ENCODE data around the gene TC2N.

TC2N gene

DNA sequence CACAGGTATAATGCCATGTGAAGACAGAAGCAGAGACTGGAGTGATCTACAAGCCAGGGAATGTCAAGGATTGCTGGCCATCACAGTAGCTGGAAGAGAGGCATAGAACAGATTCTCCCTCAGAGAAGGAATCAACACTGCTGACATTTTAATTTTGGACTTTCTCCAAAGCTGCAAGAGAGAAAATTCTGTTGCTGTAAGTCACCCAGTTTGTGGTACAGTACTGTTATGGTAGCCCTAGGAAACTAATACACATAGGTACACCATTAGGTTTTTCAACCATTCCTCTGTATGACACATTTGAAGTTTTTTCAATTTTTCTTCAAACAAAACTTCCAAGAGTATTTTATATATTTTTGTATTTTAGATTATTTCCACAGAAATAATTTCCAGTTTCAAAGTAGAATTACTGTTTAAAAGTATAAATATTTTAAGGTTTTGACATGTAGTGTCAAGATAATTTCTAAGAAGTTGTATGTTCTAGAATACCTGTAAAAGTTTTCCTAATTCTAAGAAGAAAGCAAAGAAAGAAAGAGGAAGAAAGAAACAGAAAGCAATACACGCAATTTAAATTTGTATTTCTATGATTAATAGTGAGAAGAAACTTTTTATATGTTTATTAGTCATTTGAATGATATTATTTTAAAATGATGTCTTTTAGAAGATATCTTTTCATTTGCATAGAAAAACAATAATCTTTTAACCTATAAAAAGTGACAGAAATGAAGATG, 70.6 kb downstream of the TC2N start:
- ATAC-seq: no peak
- no peaks in the 10 kb centered on the region for H3K27me3 Mint-ChIP-seq
- no peaks in the 10 kb centered on the region for H3K4me1 Mint-ChIP-seq

DNA sequence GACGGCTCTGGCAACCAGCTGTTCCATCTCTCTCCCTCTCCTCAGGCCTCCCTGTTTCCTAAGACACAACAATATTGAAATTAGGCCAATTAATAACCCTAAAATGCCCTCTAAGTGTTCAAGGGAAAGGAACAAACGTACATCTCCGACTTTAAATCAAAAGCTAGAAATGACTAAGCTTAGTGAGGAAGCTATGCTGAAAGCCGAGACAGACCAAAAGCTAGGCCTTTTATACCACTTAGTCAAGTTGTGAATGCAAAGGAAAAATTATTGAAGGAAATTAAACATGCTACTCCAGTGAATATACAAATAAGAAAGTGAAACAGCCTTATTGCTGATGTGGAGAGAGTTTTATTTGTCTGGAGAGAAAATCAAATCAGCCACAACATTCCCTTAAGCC, 73.6 kb downstream of the TC2N start:
- no peaks in the 10 kb centered on the region for H3K27me3 Mint-ChIP-seq
- peaks cover 3% of the 10 kb centered on the region for H3K9me3 Mint-ChIP-seq
- H3K36me3 Mint-ChIP-seq: peaks cover 19% of the 10 kb centered on the region
- ATAC-seq: no peak
- H3K4me3 Mint-ChIP-seq: no peak overlapping the region
- no peaks in the 10 kb centered on the region for H3K4me1 Mint-ChIP-seq
- H3K27ac Mint-ChIP-seq: no peak overlapping the region

More for the DNA sequence above, 70.6 kb downstream of the TC2N start:
- peaks cover 3% of the 10 kb centered on the region for H3K9me3 Mint-ChIP-seq
- H3K27ac Mint-ChIP-seq: no peak overlapping the region
- H3K4me3 Mint-ChIP-seq: no peak overlapping the region
- H3K36me3 Mint-ChIP-seq: peaks cover 19% of the 10 kb centered on the region

DNA sequence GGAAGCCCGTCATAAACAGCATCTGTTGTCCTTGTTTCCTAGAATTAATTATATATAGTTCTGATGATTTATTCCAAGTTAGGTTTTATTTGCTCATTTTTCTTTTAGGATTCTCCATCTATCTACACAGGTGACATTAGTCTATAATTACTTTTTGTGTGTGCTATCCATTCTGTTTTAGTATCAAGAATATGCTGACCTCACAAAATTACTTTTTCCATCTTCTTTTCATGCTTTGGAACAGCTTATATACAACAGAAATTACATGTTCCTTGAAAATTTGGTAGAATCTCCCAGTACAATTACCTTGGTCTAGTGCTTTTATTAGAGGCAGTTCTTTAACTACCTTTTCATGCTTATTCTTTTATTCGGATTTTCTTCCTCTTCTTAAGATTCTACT, 81.1 kb downstream of the TC2N start:
- no peaks in the 10 kb centered on the region for H3K9me3 Mint-ChIP-seq
- peaks cover 19% of the 10 kb centered on the region for H3K36me3 Mint-ChIP-seq
- no peak for ATAC-seq
- no peak overlapping the region for H3K27ac Mint-ChIP-seq
- no peaks in the 10 kb centered on the region for H3K27me3 Mint-ChIP-seq
- H3K4me1 Mint-ChIP-seq: no peaks in the 10 kb centered on the region
- no peak overlapping the region for H3K4me3 Mint-ChIP-seq

DNA sequence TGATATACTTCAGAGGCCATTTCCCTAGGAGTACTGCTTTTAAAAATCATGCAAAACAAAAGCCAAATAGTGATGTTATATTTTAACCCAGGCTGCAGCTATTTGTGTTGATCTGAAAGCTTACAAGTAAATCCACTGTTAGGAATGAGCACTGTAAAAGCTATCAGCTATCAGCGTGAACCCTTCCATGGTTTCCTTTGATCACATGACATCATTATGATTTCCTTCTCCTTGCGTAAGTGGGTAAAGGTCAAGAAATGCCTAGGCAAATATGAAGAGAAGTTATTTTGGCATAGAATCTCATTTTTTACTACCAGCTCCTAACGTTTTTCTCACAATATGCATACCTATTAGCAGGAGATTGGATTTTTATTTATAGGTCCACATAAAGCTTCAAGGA, 86.9 kb downstream of the TC2N start:
- Mint-ChIP-seq H3K9me3 (no peaks in the 10 kb centered on the region), H3K4me1 (no peaks in the 10 kb centered on the region), H3K27me3 (no peaks in the 10 kb centered on the region), H3K27ac (no peak overlapping the region), H3K4me3 (no peak overlapping the region), H3K36me3 (peaks cover 7% of the 10 kb centered on the region)
- ATAC-seq: no peak

DNA sequence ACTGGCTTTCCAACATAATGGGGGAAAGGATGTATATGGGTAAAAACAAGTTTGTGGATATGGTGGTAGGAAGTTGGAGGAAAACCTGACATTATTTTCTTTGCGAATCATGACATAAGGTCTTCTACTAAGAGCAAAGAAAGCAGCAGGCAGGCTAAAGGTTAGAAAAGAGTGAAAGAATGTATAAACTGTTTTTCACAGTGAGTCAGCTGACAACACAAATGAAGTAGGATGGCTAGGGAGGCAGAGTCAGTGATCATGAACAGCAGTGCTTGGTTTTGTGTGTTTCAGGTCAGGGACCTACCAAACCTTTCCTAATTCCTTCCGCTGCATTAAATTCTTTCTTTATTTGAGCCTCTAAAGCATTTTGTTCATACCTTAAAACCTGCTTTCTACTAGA, 89.1 kb downstream of the TC2N start:
- Mint-ChIP-seq H3K27ac (no peak overlapping the region), H3K36me3 (peaks cover 7% of the 10 kb centered on the region), H3K4me1 (peaks cover 18% of the 10 kb centered on the region), H3K27me3 (no peaks in the 10 kb centered on the region), H3K9me3 (no peaks in the 10 kb centered on the region), H3K4me3 (no peak overlapping the region)
- no peak for ATAC-seq

DNA sequence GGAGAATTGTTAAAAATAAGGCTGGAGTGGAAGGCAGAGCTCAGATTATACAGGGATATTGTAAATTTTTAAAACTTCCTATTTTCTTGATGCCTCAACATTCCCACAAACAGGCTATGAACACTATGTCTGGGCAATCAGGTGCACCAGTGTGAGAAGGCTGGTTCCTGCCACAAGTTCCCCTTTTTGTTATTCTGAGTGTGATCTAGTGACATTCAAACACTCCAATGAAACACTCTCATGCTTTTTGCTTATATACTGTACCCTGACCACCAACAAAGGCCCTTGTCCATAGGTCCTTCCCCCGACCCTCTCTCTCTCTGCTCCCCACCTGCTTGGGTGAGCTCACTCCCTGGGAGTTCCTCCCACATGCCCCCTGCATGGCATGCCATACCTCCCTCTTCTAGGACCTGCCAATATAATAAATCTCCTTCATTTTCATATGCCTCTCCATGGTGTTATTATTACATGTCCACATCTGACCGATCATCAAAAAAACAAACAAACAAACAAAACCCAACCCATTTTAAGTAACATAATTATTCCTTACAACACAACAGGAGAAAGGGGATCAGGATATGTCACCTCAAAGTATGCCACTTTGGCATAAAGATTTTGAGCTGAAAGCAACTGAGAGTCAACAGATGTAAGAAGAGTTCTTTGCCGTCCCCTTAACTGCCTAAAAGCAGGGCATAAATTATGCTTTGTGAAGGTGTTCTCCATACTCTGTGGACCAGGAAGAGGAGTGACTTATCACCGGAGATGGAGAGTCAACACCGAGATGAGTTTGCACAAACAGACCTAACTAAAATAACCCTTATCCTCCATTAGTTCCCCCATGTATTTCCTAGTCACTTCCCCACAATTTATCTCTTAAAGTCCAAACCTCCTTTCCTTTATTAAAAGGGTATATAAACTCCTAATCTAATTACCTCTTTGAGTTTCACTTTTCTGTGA, 92.9 kb downstream of the TC2N start:
- H3K4me3 Mint-ChIP-seq: no peak overlapping the region
- H3K27me3 Mint-ChIP-seq: no peaks in the 10 kb centered on the region
- peak overlapping the region; percentile 34 for H3K27ac Mint-ChIP-seq
- peaks cover 18% of the 10 kb centered on the region for H3K4me1 Mint-ChIP-seq
- no peaks in the 10 kb centered on the region for H3K9me3 Mint-ChIP-seq
- no peaks in the 10 kb centered on the region for H3K36me3 Mint-ChIP-seq
- ATAC-seq: peak; percentile 89

DNA sequence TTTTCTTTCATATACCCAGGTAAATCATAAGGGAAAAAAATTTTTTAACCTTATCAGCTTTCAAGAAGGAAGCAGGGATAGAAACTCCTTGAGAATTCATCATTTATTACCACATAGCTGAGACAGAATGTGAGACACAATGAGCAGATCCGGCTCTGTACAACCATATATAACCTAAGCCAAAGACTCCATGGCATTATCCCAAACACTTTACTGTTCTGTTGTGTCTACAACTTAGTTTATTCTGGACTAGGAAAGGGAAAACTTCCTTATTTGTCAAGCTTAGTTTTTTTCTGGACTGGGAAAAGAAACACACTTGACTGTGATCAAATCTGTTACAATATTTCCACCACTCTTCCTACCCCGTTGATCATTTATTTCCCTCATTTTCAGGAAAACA, 97.2 kb downstream of the TC2N start:
- ATAC-seq: no peak
- peaks cover 16% of the 10 kb centered on the region for H3K4me1 Mint-ChIP-seq
- no peaks in the 10 kb centered on the region for H3K27me3 Mint-ChIP-seq
- no peaks in the 10 kb centered on the region for H3K9me3 Mint-ChIP-seq
- H3K27ac Mint-ChIP-seq: no peak overlapping the region
- H3K36me3 Mint-ChIP-seq: no peaks in the 10 kb centered on the region
- no peak overlapping the region for H3K4me3 Mint-ChIP-seq

DNA sequence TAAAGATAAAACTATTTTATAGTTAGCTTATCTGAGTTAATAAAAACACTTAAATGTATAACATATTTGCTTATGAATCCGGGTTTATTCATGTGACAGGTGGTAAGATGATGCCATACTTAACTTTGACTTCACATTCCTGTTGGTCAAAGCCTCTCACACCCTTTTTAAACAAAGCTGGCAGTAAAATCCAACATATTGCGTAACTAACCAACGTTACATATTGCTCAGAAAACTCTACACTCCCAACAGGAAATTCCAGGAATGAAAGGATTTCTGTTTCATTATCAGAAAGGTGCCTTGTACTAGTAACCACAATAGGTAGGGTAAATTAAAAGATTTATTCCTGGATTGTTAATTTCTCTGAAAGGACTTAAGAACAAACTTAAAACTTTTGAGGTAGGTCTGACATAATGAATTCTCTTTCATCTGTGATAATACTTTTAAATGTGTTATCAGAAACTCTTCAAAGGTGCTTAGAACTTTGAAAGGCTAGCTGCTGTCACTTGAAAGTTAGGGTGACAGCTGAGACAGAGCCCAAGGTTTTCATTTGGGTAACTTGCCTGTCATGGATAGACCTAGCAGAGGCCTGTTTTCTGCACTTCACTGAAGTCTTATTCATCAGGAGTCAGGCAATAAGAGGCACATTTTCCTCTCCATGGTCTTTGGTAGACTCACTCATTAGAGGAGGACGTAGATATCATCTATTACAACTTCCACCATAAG, 111.6 kb downstream of the TC2N start:
- H3K4me1 Mint-ChIP-seq: no peaks in the 10 kb centered on the region
- peaks cover 6% of the 10 kb centered on the region for H3K36me3 Mint-ChIP-seq
- peaks cover 37% of the 10 kb centered on the region for H3K27me3 Mint-ChIP-seq
- no peak overlapping the region for H3K27ac Mint-ChIP-seq
- peaks cover 3% of the 10 kb centered on the region for H3K9me3 Mint-ChIP-seq
- no peak overlapping the region for H3K4me3 Mint-ChIP-seq
- ATAC-seq: no peak

DNA sequence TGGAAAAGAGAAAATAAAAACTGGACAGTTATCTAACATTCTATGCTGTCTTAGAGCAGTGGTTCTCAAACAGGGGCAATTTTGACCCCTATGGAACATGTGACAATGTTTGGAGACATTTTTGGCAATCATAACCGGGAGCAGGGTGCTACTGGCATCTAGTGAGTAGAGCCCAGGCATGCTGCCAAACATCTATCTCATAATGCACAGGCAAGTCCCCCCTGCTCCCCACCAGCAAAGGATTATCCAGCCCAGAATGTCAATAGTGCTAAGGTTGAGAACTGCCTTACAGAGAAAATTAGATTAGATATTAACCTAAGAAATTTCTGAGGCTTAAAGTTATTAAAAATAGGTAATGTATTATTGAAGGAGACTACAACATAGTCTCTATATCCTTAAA, 112.5 kb downstream of the TC2N start:
- no peak overlapping the region for H3K4me3 Mint-ChIP-seq
- H3K36me3 Mint-ChIP-seq: no peaks in the 10 kb centered on the region
- peaks cover 44% of the 10 kb centered on the region for H3K27me3 Mint-ChIP-seq
- no peak overlapping the region for H3K27ac Mint-ChIP-seq
- ATAC-seq: no peak
- H3K9me3 Mint-ChIP-seq: peaks cover 3% of the 10 kb centered on the region
- no peaks in the 10 kb centered on the region for H3K4me1 Mint-ChIP-seq

DNA sequence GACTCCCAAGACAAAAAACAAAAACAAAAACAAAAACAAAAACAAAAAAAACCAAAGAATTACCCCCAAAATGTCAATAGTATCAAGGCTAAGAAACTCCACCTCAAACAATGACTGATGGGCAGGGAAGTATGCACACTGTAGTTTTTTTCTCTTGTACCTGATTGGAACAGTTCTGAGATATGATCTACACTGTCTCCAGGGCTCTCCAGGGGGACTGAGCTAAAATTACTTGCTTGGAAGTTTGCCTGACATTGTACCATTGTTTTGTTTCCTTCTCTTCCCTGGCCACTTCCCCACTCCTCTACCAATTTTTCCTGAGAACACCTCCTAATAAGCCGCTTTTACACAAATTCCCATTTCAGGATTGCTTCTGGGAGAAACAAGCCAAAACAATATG, 113.2 kb downstream of the TC2N start:
- ATAC-seq: no peak
- Mint-ChIP-seq H3K27me3 (peaks cover 50% of the 10 kb centered on the region), H3K4me3 (no peak overlapping the region), H3K27ac (no peak overlapping the region), H3K36me3 (no peaks in the 10 kb centered on the region), H3K9me3 (no peaks in the 10 kb centered on the region), H3K4me1 (no peaks in the 10 kb centered on the region)

DNA sequence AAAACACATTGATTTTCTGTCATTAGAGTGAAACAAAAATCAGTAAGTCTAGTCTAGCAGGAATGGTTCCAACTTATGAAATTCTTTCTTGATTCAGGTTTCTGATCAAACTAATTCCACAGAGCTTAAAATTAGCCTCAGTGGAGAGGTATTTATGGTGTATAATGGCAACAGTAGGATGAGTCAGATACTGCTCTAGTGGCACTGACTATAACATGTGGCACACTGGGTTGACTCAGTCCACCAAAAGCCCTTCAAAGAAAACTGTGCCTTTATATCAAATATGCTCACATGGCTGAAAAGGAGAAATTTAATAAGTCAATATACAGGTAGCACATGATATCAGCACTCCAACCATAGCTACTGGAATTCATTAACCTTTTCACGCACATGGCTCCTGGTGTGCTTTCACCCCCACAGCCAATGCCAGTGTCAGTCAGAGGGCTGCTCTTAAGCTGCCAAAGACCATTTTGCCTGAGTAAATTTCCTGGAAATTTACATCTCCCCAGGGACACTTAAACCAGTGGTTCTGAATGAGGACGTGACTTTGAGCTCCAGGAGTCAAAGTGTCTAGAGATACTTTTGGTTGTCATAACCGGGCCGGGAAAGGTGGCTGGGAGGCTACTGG, 113.7 kb downstream of the TC2N start:
- peaks cover 56% of the 10 kb centered on the region for H3K27me3 Mint-ChIP-seq
- no peaks in the 10 kb centered on the region for H3K9me3 Mint-ChIP-seq
- no peaks in the 10 kb centered on the region for H3K36me3 Mint-ChIP-seq
- H3K4me1 Mint-ChIP-seq: no peaks in the 10 kb centered on the region
- no peak overlapping the region for H3K27ac Mint-ChIP-seq
- no peak for ATAC-seq
- no peak overlapping the region for H3K4me3 Mint-ChIP-seq

DNA sequence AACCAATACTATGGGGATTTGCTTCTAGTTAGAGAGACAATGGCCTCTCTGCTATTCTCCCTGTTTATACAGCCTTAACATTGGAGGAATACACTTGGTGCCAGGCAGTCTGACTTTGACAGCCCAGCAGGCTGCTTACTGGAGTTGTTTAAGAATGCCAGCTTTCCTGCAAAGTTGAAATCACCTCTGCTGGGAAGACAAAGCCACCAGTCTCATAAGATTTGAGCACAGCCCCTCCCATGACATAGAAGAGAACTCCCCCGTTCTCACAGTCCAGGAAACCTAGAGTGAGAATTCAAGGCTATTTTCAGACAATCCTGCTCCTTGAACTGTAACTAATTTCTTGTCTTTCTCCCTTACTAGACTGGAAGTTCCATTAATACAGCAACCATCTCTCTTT, 114.4 kb downstream of the TC2N start:
- Mint-ChIP-seq H3K27me3 (peaks cover 62% of the 10 kb centered on the region), H3K27ac (no peak overlapping the region), H3K4me1 (no peaks in the 10 kb centered on the region), H3K9me3 (no peaks in the 10 kb centered on the region), H3K36me3 (no peaks in the 10 kb centered on the region), H3K4me3 (no peak overlapping the region)
- ATAC-seq: no peak

DNA sequence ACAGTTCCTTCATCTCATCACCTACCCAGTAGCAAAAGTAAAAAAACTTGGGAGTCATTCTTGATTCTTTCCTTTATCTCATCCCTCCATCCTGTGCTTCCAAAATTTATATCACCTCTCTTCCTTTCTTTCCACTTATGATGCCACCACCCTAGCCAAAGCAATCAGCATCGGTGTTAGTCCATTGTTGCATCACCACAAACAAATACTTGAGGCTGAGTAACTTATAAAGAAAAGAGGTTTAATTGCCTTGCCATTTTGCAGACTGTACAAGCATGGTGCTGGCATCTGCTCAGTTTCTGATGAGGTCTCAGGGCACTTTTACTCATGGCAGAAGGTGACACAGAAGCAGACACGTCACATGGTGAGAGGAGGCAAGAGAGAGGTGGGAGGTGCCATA, 115.6 kb downstream of the TC2N start:
- no peak for ATAC-seq
- Mint-ChIP-seq H3K9me3 (no peaks in the 10 kb centered on the region), H3K4me3 (no peak overlapping the region), H3K36me3 (no peaks in the 10 kb centered on the region), H3K27ac (no peak overlapping the region), H3K27me3 (peaks cover 68% of the 10 kb centered on the region), H3K4me1 (no peaks in the 10 kb centered on the region)

DNA sequence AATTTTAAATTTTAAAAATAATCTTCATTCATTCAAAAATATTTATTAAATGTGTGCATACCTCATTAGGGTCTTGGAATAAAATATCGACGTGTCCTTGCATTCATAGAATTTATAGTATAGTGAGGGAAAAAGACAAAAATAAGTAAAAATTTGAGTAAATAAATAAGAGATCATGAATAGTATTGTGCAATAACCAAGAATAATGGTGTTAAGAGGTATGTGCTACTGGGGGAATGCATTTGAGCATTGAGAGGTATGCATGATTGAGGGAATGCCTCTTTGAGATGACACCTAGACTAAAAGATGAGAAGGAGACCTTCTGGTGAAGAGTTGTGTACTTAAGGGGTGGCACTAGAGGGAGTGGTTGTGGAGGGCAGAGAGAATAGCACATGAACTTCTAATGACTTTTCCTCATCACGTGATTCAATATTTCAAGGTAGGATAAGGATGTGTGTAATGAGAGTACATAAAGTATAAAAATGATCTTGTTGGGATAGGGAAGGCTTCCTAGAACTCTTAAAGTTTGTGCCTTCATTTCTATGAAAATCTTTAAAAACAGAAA, 116.6 kb downstream of the TC2N start:
- H3K4me1 Mint-ChIP-seq: no peaks in the 10 kb centered on the region
- H3K27me3 Mint-ChIP-seq: peaks cover 68% of the 10 kb centered on the region
- no peak overlapping the region for H3K27ac Mint-ChIP-seq
- no peaks in the 10 kb centered on the region for H3K9me3 Mint-ChIP-seq
- ATAC-seq: no peak
- no peaks in the 10 kb centered on the region for H3K36me3 Mint-ChIP-seq
- no peak overlapping the region for H3K4me3 Mint-ChIP-seq

DNA sequence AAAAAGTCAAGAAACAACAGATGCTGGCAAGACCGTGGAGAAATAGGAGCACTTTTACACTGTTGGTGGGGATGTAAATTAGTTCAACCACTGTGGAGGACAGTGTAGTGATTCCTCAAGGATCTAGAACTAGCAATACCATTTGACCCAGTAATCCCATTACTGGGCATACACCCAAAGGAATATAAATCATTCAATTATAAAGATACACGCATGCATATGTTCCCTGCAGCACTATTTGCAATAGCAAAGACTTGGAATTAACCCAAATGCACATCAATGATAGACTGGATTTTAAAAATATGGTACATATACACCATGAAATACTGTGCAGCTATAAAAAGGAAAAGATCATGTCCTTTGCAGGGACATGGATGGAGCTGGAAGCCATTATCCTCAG, 117.5 kb downstream of the TC2N start:
- H3K9me3 Mint-ChIP-seq: no peaks in the 10 kb centered on the region

More for the DNA sequence above, 117.5 kb downstream of the TC2N start:
- Mint-ChIP-seq H3K4me3 (no peak overlapping the region), H3K36me3 (no peaks in the 10 kb centered on the region), H3K27me3 (peaks cover 68% of the 10 kb centered on the region), H3K27ac (no peak overlapping the region), H3K4me1 (no peaks in the 10 kb centered on the region)
- no peak for ATAC-seq

All from stimulated activated memory B cell treated with anti-CD40 and anti-IgM and Interleukin-4, amounts not matched to agents 10 μg/mL and 1 μg/mL and 100 μg/mL, for 72 hours (primary cell).